Right hindlimb (tissue), 1 donor: ENCODE results near the gene HES6.
"Not testable (repeated sequence)": the region's sequence is repeated elsewhere in the genome, so short reads cannot be mapped to it uniquely, and the experiment has no call there.

Experiments
- DNase-seq: peaks from one replicate; pipeline ENCODE4 v3.0.0-alpha.2; 2018

HES6 gene

DNA sequence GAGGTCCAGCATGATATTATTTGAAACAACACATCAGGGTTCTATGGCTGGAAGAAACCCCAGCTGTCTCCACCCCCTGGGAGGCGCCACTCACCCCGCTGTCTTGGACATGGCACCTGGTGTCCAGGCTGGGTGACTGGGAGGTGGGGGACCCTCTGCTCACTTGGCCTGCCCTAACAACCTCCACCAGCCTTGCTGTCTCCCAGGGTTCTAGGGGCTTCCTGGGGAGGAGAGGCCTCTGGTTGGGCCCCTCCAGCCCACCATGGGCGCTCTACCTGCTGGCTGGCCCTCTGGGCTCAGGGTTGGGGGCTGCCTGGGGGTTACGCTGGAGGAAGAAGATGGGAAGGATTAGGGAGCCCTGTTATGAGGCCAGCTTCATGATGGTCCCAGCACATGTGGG is 32.3 kb upstream of the HES6 start:
- DNase-seq = no peak

DNA sequence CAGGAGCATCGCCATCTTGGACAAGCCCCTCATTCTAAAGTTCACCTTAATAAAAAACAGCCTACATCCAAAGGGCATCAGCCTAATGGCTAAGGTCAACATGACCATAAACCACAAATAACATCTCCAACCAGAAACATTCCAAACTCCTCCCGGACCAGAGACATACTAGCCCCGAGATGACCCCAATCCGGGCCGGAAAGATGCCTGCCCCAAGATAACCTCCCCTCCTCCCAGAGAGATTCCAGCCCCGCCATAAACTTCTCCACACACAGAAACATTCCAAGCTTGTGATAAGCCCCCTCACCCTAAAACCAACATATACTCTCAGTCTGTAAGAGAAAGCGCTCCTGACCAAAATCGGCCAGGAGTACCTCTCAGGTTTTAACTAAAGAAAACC is 31.8 kb upstream of the HES6 start:
- DNase-seq = not testable (repeated sequence)

DNA sequence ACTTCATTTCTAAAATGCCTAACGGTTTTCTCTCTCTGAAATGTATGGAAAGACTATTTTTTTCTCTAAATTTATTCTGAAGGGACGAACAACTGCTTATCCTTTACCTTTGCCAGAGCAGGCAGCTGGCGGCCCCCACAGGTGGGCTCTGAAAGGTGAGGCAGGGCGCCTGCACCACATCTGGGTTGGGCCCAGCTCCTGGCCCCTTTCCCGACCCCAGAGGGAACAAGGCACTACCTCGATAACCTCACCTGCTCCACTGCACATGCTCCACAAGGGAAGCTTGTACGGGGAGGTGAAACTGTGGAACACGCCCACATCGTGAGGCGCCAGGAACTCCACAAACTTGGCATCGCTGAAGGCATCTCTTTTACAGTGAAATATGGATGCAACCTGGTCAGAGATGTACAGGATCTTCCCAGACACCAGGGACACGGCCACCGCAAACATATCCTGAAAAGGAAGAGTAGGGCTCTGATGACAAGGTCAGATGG is 31.3 kb upstream of the HES6 start:
- no peak for DNase-seq

DNA sequence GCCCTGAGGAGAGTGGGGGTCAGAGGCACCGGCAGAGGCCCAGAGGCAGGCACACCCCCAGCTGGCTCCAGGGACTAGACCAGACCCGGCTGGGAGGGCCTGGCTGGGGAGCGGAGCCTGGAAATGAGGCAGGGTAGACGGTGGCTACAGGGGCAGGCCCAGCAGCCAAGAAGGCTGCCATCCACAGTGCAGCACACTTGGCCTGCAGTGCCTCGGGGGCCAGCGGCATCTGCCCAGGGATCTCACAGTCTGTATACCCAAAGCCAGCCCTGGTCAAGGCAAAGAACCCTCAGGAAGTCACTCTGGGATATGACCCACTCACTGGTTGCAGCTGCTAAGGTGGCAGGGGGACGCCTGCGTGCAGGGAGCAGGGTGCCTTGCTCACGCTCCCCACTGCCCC is 30.8 kb upstream of the HES6 start:
- no peak for DNase-seq

DNA sequence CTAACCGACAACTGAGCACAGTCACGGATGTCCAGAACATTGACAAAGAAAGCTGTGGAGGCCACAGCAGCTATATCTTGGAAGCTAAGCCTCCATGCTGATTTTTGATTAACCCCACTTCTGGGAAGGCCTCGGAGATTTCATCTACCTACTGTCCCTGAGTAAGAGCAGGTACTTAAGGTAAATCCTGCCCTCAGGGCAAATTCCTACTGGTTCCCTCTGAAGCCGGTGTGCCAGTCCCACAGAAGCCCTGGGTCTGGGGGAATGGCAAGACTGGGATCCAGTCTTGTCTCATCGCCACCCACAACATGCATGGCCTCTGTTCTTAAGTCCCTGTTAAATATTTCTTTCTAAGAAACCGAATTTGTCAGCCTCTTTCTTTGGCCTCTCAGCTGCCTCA is 29.9 kb upstream of the HES6 start:
- no peak for DNase-seq

DNA sequence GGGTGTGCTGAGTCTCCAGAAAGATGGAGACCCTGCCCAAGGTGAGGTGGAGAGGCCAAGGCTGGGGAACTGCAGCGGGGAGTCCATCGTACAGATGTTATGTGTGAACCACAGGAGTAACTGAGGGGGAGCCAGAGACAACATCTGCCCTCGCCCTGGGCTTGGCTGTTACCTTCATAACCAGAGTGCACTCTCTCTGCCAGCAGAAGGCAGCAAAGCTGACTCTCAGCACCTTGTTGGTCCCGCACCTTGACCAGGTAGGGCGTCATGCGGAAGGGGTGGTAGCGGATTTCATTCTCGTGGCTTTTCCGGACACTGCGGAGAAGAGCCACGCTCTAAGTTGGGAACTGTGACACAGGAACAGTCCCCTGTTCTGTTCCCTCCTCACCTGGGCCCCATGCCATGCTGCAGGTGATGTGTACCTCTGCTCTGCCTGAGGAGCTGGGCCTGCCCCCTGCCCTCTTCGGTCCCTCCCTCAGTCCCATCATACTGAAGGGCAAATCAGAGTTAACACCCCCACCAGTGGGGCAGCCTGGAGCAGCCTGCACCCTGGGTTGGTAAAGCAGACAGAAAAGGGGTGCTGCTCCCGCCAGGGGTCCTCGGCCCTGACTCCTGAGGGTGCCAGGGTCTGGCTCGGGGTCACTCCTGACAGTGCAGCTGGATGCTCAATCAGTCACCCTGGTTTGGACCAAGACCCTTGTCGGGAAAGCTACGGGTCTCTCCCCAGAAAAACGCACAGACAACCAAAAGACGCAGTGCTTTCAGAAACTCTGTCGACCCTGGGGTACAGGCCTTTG is 28.2 kb upstream of the HES6 start:
- DNase-seq = no peak

DNA sequence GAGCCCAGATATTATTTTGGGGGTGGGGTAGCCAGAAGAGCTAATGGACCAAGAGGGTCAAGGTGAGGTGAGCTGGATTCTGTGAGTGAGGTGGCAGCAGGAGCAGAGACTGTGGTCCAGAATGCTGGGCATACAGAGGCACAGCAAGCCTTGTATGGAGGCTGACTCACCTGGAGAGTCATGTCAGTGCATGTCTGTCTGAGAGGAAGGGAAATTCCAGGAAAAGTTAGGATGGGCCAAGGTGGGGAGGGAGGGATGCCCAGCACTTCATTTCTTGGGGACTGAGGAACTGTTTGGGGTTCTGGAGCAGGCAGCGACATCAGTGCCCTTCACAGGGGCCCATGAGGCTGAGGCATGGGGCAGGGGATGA is 27.5 kb upstream of the HES6 start:
- no peak for DNase-seq

DNA sequence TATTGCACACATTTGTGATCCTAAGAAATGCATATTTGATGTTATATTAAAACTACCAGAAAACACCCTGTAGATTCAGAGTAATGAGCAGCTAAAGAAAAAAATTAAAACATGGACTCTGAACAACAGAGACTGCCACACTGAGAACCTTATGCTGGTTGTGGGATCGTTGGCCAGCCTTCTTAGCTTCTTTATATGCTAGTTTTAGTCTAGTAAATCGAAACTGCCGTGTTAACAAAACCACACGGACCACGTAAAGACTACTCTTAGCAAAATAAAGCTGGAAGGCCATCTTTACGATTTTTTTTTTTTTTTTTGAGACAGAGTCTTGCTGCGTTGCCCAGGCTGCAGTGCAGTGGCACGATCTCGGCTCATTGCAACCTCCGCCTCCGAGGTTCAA is 25.8 kb upstream of the HES6 start:
- no peak for DNase-seq

DNA sequence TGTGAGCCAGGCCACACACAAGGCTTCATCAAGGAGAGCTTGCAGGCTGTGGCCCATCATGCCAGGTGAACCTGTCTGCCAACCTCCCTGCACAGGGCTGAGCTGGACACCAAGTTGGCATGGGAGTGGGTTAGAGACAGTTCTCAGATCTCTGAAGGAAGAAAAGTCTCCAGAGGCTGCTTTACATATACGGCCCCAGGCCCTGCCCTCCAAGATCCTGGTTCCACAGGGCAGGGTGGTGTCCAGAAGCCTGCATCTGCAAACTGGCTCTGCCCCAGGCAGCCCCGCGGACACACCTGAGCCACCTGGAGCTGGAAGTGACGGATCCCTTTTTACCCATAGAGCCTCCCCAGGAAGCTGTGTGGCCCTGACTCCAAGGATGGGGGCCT is 24.2 kb upstream of the HES6 start:
- no peak for DNase-seq

DNA sequence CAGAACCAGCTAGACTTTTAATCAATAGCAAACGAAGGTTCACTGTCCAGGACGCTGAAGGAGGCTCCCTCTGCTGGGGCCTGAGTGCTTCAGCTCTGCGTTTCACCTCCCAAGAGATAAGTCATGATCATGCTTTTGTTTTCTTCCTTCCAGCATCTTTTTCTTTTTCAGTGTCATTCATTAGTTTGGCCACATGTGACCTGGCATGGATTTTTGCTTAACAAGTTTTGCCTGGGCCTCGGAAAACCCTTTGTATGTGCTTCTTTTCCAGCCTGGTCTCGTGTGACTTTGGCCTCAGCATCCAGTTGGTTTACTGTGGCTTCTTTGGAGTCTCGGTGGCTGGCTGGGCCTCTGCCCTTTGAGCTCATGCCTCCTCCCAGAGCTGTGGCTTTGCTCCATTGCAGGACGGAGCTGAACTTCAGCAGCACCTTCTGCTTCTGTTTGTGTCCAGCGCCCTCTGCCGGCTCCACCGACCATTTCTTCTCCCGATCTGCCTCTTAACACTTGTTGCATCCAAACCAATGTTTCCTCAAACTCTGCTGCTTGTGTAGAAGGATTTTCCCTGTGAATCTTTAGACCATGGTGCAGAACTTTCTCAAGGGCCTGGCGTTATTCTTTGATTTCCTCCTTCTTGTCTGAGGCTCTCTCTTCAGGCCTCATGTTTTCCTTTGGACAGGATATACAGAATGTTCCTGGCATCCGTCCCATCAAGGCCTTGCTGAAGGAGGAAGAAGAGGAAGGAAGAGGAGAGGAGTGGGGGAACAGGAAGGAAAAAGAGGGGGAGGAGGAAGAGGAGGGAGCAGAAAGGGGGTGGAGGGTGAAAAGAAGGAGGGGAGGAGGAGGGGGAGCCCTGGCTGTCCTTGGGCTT is 23.6 kb upstream of the HES6 start:
- DNase-seq = peak; percentile 93

DNA sequence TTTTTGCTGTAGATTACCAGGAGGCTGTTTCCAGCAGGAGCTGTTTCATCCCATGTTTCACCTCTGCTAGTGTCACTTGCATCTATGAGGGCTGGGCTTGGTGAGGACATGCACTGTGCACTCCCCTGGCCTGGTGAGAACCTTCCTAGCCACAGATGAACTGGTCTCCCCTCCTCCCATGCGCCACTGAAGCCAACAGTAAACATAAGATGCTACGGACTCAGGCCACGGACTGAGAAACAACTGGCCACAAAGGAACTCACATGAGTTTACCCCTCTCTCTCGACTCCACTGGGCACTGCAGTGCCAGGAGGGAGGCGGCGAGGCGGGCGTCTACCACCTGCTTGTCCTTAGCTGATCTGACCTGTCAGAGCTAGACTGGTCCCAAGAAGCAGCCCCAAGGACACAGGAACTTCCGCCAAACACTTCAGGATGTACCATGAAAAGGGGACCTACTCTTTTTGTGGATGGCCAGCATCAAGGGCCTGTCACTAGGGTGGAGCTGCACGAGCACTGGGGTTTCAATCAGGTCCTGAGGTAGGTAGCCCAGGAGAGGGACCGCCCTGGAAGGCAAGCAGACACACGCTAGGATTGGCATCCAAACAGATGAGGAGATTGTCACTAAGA is 22.8 kb upstream of the HES6 start:
- no peak for DNase-seq

DNA sequence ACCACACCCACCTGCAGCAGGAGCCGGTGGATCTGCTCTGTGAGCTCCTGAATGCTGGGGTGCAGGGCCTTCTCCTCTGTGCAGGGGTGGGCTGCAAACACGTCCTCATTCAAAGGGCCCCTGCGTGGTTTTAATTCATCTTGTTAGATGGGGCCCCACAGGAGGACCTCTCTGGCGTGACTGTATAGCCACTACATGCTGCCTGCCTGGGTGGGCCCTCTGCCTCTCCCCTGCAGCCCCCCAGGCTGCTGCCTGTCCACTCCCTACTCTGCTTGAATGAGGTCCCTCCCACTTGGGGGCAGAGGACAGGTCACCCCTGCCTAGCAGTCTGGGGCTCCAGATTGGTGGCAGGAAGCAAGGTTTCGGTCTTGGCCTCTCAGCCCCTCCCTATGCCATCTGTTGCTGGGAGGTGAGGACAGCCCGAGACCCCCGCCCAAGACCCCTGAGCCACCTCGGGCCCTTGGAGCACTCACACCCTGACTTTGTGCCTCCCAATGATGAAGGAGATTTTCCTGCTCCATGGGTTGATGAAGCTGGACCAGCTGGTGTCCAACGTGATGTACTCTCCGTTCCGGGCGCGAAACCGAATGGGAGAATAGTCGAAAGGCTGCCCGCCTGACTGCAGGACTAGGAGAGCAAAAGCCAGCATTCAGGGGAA is 22.0 kb upstream of the HES6 start:
- no peak for DNase-seq

DNA sequence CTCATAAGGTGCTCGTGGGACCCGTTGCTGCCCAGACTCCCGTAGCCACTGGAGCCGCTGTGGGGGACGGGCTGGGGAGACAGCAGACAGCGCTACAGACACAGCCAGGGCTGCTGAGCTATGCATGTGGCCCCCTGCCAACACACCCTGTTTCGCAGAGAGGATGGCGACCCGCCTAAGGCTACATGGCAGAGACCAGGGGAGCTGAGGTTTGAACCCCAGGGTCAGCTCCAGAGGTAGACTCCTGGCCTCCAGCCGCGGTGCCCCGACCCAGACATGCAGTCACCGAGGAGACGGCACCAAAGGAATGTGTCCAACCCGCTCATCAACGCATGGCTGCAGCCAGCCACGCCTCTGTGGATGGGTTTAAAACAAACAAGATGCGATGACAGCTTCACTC is 21.0 kb upstream of the HES6 start:
- no peak for DNase-seq

DNA sequence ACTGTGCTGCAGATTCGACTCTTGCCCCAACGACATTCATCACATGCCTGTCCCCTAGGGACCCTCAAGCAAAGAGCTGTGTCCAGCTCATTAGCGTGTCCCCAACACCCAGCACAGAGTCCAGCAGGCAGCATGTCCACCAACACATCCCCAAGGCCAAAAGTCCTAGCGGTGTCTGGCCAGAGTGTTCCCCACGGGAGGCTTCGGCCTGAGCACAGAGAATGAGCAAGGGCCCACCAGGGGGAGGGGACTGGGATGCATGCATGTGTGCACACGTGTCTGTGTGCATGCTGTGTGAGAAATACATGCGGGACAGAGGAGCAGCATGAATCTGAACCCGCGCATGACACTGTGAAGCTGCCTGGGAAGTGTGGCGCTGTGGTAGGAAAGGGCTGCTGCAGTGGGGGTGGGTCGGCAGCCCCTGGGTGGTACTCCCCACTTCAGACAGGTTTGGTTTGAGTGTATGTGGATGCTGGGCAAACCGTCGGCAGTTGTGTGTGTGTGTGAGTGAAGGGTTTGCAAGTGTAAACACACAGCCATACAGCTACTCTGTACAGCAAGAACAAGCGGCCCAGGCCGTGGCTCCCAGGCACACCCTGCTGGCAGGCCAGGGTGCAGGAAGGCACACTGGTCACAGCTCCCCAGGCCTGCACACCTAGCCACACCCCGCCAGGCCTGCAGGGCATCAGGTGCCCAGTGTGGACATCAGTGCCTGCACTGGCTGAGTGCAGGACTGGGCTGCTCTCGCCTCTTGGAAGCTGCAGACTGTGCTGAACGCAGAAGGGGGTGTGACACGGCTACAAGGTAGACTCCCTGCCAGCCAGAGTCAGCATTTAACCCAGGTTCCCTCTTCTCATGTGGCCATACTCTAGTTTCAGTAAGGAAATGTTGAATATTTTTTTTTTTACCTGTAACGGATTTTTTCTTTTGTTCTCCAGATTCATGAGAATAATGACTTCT is 19.5 kb upstream of the HES6 start:
- no peak for DNase-seq

DNA sequence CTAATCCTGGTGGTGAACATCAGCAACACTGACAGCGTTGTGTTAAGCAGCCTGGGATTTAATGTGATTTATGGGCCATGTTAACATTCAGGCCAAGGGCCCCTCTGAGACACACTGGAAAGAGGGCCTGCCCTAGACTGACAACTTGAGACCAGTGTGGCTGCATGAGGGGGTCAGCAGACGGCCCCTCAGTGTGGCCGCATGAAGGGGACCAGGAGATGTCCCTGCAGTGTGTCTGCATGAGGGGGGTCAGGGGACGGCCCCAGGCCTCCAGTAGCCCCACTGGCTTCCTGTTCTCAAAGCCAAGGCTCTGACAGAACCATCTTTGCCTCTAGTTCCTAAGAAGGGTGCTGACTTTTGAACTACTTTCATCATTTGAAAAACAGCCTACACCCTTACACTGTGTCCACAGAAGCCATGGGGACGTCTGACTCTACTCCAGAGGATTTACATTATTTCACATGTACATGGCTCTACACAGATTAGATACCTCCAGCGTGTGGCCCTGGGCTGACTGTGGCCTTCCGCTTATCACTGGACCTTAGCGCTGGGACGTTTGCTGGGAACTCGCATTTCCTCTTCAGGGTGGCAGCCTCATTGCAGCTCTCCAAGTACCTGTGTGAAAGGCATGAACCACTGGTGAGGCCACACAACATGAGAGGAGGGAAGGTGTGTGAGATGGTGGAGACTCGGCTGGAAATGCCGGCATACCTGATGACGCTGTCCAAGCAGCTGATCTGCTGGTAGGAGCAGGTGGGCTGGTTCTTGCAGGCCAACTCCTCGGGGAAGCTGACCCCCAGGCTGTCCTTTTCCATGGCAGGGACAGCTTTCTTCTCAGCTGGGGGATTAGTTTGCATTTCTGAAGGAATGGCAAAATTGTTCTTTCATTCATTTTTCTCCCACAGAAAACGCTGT is 18.2 kb upstream of the HES6 start:
- no peak for DNase-seq

DNA sequence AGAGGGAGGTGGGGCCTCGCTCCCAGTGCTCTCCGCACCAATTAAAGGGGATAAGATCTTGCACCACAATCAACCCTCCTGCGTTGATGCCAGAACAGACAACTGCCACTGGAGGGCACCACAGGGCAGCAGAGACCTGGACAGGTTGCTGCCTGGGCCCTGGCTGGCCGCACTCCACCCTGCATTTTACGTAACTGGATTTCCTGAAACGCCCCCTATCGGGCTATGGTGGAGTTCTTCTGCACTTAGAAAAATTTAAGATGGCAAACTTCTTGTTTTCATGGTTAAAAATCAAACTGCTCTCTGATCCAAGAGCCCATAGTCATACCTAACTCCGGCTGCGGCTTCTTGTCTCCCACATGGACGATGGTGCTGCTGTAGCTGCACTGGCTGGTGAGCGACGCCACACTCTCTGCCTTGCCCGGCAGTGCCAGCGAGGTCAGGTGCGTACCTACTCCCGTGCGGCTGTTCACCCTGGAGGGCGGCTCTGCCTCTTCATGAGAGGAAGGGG is 16.8 kb upstream of the HES6 start:
- peak; percentile 64 for DNase-seq

DNA sequence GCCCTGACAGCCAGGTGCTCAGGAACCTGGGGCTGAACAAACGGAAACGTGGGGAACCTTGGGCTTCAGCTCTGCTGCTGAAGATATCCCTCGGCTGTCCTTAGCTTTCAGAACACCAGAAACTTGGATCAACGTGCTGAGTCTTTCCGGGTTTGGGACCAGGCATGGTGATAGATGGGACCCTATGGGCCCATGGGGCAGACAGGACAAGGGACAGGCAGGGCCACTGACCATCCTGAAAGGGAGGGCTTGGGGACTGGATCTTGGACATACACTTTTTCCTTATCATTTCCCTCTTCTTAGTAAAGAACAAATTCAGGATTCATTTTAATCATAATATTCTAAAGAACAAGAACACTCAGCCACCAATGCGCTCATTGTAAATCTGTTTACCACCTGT is 16.3 kb upstream of the HES6 start:
- DNase-seq = no peak

DNA sequence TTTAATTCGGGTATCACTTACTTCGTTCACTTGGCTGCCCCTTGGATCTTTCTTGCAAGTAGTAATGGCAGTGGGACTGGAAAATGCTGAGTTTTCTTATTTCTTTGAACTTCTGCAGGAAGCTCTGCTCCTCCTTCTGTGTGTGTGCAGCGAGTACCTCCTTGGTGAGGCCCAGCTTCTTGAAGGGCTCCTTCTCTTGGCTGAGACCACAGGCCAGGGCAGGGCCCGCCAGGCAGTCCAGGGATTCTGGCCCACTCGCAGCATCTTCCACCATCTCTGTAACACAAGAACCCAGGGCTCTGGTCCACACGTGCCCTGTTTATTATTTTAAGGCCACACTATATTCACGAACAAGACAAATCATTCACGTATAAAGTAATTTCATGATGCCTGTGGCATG is 15.8 kb upstream of the HES6 start:
- no peak for DNase-seq

DNA sequence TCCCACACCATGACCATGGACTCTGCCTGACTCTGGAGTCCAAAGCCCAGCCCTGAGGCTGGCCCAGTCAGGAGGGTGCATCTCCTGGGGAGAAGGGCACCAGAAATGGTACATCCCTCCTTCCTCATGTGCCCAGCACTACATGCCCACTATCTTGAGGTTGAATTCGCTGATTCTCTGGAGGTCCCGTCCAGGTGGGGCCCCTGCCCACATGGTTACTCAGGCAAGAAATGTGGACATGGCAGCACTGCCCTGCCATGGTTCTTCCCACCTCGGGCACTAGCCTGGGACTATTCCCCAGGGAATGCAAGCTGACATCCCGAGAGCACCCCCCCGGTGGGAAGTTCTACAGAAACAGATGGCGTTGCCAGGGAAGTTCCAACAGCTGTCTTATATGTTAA is 15.3 kb upstream of the HES6 start:
- no peak for DNase-seq

DNA sequence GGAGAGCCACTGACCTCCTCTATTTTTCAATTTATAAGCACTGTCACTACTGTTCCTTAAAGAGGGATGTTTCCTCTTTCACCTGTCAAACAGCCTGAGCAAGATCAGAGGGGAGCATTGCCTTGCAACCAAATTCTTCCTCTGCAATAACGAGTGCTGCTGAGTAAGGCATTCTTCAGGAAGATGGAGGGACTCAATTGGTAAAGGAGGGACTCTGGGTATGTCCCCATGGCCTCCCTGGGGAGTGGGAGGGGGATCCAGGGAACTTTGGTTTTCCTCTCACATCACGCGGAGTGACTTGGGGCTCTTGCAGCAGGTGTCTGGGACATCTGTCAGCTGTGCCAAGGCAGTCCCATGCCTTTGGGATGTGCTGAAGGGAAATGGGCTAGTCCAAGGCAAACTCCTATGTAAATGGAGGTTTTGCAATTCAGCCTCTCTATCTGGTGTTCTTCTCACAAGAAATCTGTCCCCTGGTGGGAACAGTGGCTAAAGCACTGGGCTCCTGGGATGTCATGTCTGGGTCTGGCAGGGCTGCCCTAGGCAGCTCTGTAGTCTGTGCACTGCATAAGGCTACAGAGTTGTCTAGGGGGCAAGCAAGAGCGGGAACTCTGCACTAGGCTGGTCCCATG is 14.4 kb upstream of the HES6 start:
- DNase-seq = no peak
